KMS-11 (cell line): Measurements from ENCODE around the gene GALNT8.

ENCODE experiments used
- H2AFZ ChIP-seq: fragments of 200-600 bp; sonication (generic); 2 replicates; pipeline ENCODE4 v1.6.1; 2016; ENCODE audit warnings: antibody characterized with exemption, mixed run types, low read depth
- H3K27ac ChIP-seq: fragments of 200-600 bp; sonication (generic); 2 replicates; pipeline ENCODE4 v1.6.1; 2016; ENCODE audit warnings: mild to moderate bottlenecking, mixed run types
- H3K27me3 ChIP-seq: fragments of 200-600 bp; sonication (generic); 2 replicates; pipeline ENCODE4 v1.6.1; 2017; ENCODE audit warnings: mild to moderate bottlenecking, low read depth, mixed run types, moderate library complexity; ENCODE audit not compliant: insufficient read depth
- H3K36me3 ChIP-seq: fragments of 200-600 bp; sonication (generic); 2 replicates; pipeline ENCODE4 v1.6.1; 2017; ENCODE audit warnings: mild to moderate bottlenecking, mixed run types; ENCODE audit not compliant: insufficient read depth
- H3K4me1 ChIP-seq: fragments of 200-600 bp; sonication (generic); 2 replicates; pipeline ENCODE4 v1.6.1; 2016; ENCODE audit warnings: mild to moderate bottlenecking, low read depth, mixed run types; ENCODE audit not compliant: poor library complexity, severe bottlenecking
- H3K4me2 ChIP-seq: fragments of 200-600 bp; sonication (generic); 2 replicates; pipeline ENCODE4 v1.7.0; 2016; ENCODE audit warnings: mild to moderate bottlenecking, mixed run types
- H3K4me3 ChIP-seq: fragments of 200-600 bp; sonication (generic); IDR thresholded peaks from 2 replicates; pipeline ENCODE4 v1.6.1; 2017; ENCODE audit warnings: low read depth, low read length, mixed read lengths; ENCODE audit not compliant: insufficient read depth
- H3K79me2 ChIP-seq: fragments of 200-600 bp; sonication (generic); 2 replicates; pipeline ENCODE4 v1.6.1; 2016; ENCODE audit warnings: low read depth, mixed run types; ENCODE audit not compliant: insufficient read depth
- H3K9ac ChIP-seq: fragments of 200-600 bp; sonication (generic); 2 replicates; pipeline ENCODE4 v1.6.1; 2016; ENCODE audit warnings: mild to moderate bottlenecking, mixed run types
- H4K20me1 ChIP-seq: fragments of 200-600 bp; sonication (generic); 2 replicates; pipeline ENCODE4 v1.6.1; 2016; ENCODE audit warnings: mild to moderate bottlenecking, mixed run types; ENCODE audit not compliant: insufficient read depth
- CTCF ChIP-seq: fragments of 200-600 bp; sonication (generic); conservative IDR thresholded peaks from 2 replicates; pipeline ENCODE4 v1.6.1; 2017; ENCODE audit warnings: low read depth, mild to moderate bottlenecking, antibody characterized with exemption, low read length, moderate library complexity, mixed read lengths

GALNT8 gene

GRCh38 chr12:4736091-4736490 is 15.9 kb downstream of the GALNT8 start:
- no peak overlapping the region for H3K9ac ChIP-seq
- TF ChIP-seq CTCF = no peak
- H3K27me3 ChIP-seq = no peaks in the 10 kb centered on the region
- H3K36me3 ChIP-seq = no peaks in the 10 kb centered on the region
- H2AFZ ChIP-seq = no peak overlapping the region
- H3K27ac ChIP-seq = no peak overlapping the region
- H3K79me2 ChIP-seq = no peaks in the 10 kb centered on the region
- no peak overlapping the region for H3K4me2 ChIP-seq
- no peak overlapping the region for H3K4me3 ChIP-seq
- no peaks in the 10 kb centered on the region for H4K20me1 ChIP-seq
- no peaks in the 10 kb centered on the region for H3K4me1 ChIP-seq

GRCh38 chr12:4738541-4738940 is 18.3 kb downstream of the GALNT8 start:
- TF ChIP-seq CTCF = no peak

GRCh38 chr12:4742416-4742970 is 22.3 kb downstream of the GALNT8 start:
- Histone ChIP-seq H3K27ac (no peak overlapping the region), H3K36me3 (no peaks in the 10 kb centered on the region), H3K4me1 (no peaks in the 10 kb centered on the region), H2AFZ (no peak overlapping the region), H3K9ac (no peak overlapping the region), H3K79me2 (no peaks in the 10 kb centered on the region), H4K20me1 (no peaks in the 10 kb centered on the region), H3K27me3 (no peaks in the 10 kb centered on the region), H3K4me2 (no peak overlapping the region), H3K4me3 (no peak overlapping the region)
- TF ChIP-seq CTCF = no peak

More at GRCh38 chr12:4738541-4738940, 18.3 kb downstream of the GALNT8 start:
- no peaks in the 10 kb centered on the region for H4K20me1 ChIP-seq
- H3K9ac ChIP-seq = no peak overlapping the region
- H3K4me3 ChIP-seq = no peak overlapping the region
- no peak overlapping the region for H2AFZ ChIP-seq
- H3K27ac ChIP-seq = no peak overlapping the region
- H3K79me2 ChIP-seq = no peaks in the 10 kb centered on the region
- H3K27me3 ChIP-seq = no peaks in the 10 kb centered on the region
- H3K4me1 ChIP-seq = no peaks in the 10 kb centered on the region
- no peak overlapping the region for H3K4me2 ChIP-seq
- H3K36me3 ChIP-seq = no peaks in the 10 kb centered on the region

GRCh38 chr12:4743046-4743445 is 22.8 kb downstream of the GALNT8 start:
- H3K4me3 ChIP-seq = no peak overlapping the region
- H3K27me3 ChIP-seq = no peaks in the 10 kb centered on the region
- no peak overlapping the region for H3K9ac ChIP-seq
- H3K27ac ChIP-seq = no peak overlapping the region
- no peak overlapping the region for H2AFZ ChIP-seq
- H3K4me2 ChIP-seq = no peak overlapping the region
- no peaks in the 10 kb centered on the region for H4K20me1 ChIP-seq
- H3K79me2 ChIP-seq = no peaks in the 10 kb centered on the region
- no peaks in the 10 kb centered on the region for H3K36me3 ChIP-seq
- TF ChIP-seq CTCF = no peak
- no peaks in the 10 kb centered on the region for H3K4me1 ChIP-seq
